B cell (primary cell): Measurements from ENCODE around the gene L3MBTL1.
A peak's percentile ranks its signal among the peaks of the same experiment; 100 is the strongest.

Experiments used
- EZH2 ChIP-seq: IDR thresholded peaks from 2 replicates; pipeline ENCODE4 v1.6.1; 2012; ENCODE audit warnings: borderline replicate concordance, low read depth, mild to moderate bottlenecking, moderate library complexity, low read length; ENCODE audit not compliant: insufficient read depth, poor library complexity, severe bottlenecking
- TF ChIP-seq, protein P1 (sequence below): fragments of 200-600 bp; IDR thresholded peaks from one replicate; pipeline ENCODE4 v1.8.0; 2022; ENCODE audit warnings: antibody characterized with exemption, mild to moderate bottlenecking

DNA sequence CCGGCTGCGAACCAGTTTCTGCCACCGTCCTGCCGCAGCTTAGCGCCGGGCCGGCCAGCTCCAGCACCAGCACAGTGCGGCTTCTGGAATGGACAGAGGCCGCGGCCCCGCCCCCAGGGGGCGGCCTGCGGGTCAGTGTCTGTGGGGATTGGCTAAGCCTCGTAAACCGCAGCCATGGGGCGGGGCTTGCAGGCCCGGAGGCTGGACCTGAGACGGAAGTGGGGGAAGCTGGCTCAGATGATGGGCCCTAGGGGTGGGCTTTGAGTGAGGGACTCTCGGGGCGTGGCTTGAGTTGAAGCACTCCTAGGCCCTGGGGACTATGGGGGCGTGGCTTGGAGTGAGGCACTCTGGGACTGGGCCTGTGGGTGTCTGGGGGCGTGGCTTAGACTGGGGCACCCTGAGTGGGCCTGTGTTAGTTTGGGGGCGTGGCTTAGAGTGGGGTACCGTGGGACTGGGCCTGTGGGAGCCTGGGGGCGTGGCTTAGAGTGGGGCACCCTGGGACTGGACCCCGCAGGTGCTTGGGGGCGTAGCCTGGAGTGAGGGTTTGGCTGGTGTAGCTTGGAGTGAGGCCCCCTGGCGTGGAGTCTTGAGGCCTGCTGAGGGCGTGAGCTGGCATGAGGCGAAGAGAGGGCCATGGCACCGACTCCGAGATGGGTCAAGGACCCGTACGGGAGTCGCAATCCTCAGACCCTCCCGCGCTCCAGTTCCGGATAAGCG is 6.6 kb downstream of the L3MBTL1 start:
- no peak for TF ChIP-seq EZH2
- TF ChIP-seq, protein P1, sequence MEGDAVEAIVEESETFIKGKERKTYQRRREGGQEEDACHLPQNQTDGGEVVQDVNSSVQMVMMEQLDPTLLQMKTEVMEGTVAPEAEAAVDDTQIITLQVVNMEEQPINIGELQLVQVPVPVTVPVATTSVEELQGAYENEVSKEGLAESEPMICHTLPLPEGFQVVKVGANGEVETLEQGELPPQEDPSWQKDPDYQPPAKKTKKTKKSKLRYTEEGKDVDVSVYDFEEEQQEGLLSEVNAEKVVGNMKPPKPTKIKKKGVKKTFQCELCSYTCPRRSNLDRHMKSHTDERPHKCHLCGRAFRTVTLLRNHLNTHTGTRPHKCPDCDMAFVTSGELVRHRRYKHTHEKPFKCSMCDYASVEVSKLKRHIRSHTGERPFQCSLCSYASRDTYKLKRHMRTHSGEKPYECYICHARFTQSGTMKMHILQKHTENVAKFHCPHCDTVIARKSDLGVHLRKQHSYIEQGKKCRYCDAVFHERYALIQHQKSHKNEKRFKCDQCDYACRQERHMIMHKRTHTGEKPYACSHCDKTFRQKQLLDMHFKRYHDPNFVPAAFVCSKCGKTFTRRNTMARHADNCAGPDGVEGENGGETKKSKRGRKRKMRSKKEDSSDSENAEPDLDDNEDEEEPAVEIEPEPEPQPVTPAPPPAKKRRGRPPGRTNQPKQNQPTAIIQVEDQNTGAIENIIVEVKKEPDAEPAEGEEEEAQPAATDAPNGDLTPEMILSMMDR = peak; percentile 34
